B cell (primary cell): ENCODE measurements around the gene GRK6.

ENCODE experiments used
- CTCF ChIP-seq: fragments of 200-600 bp; IDR thresholded peaks from one replicate; pipeline ENCODE4 v1.8.0; 2022; ENCODE audit warnings: antibody characterized with exemption, mild to moderate bottlenecking
- EZH2 ChIP-seq: IDR thresholded peaks from 2 replicates; pipeline ENCODE4 v1.6.1; 2012; ENCODE audit warnings: borderline replicate concordance, low read depth, mild to moderate bottlenecking, moderate library complexity, low read length; ENCODE audit not compliant: insufficient read depth, poor library complexity, severe bottlenecking

DNA sequence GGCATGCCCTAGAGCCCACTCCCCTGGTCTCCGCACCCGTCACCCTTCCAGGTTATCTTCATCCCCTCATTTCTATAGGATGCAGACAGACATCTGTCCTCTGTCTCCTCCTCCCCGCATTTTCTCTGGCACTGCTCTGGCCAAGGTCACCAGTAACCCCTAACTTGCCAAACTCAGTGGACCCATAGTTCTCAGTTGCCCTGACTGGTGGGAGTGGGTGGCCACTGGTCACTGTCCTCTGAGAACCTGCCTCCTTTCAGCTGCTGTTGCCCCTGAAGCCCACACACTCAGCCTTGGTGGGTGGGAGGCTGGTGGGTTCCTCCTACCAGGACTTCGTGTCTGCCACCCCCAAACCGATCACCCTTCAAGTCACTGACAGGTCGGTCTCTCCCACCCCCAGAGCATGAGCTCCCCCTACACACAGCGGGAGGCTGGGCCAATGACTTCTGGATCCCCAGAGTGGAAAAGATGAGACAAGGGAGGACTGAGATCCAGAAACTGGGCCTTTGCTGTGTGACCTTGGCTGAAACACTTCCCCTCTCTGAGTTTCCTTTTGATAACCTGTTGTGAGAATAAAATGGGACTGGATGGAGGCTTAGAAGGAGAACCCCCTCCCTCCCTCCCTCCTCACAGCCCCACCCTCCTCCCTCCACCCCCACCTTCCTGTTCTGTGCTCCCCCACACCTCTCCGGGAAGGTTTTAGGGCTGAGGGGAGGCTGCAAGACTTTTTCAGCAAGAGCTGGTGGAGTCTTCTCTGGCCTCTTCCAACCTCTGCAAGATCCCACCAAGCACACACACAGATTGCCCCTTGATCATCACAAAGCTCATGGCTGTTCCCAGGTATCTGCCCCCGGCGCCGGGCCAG is 49.3 kb downstream of the GRK6 start:
- TF ChIP-seq CTCF (no peak), EZH2 (no peak)
